T-helper 1 cell (primary cell): Measurements from ENCODE around the gene PCLAF.
"Not testable (repeated sequence)": the region's sequence is repeated elsewhere in the genome, so short reads cannot be mapped to it uniquely, and the experiment has no call there.

ENCODE experiments used
- DNase-seq, 5 donors: peaks; one replicate each; pipeline ENCODE4 v3.0.0-alpha.2; 2012 to 2020

The PCLAF gene

GRCh38 chr15:64361259-64361658 lies 20.0 kb downstream of the PCLAF start:
- DNase-seq, result no peak

GRCh38 chr15:64356710-64357040 lies 24.6 kb downstream of the PCLAF start:
- DNase-seq, result no peak

GRCh38 chr15:64355944-64356709 lies 25.1 kb downstream of the PCLAF start, which contains the start of gene CSNK1G1:
TSS of gene CSNK1G1 (minus strand) at chr15:64356173. CDS start at chr15:64300499, 55,674 bp downstream.
- DNase-seq, result peak; percentile 86 to 92 (median 90)

GRCh38 chr15:64355348-64355943 lies 25.8 kb downstream of the PCLAF start:
- DNase-seq, result peak in 4 of 5 donors; percentile 2 to 10 (median 8)

- no peak for DNase-seq
Measured at GRCh38 chr15:64354688-64355344, 26.4 kb downstream of the PCLAF start.

GRCh38 chr15:64351265-64351664 lies 30.0 kb downstream of the PCLAF start:
- DNase-seq, result no peak

- no peak for DNase-seq
Measured at GRCh38 chr15:64349375-64349774, 31.9 kb downstream of the PCLAF start.

- DNase-seq, result no peak
Measured at GRCh38 chr15:64348455-64348854, 32.8 kb downstream of the PCLAF start.

- DNase-seq, result not testable (repeated sequence)
Measured at GRCh38 chr15:64346242-64346641, 35.0 kb downstream of the PCLAF start.

GRCh38 chr15:64344651-64345294 lies 36.5 kb downstream of the PCLAF start:
- DNase-seq, result no peak

GRCh38 chr15:64343841-64344240 lies 37.4 kb downstream of the PCLAF start:
- DNase-seq, result no peak

GRCh38 chr15:64343222-64343621 lies 38.0 kb downstream of the PCLAF start:
- DNase-seq, result no peak

- DNase-seq, result no peak
Measured at GRCh38 chr15:64341961-64342360, 39.3 kb downstream of the PCLAF start.

- DNase-seq, result no peak
Measured at GRCh38 chr15:64340355-64340754, 40.9 kb downstream of the PCLAF start.

- DNase-seq, result no peak
Measured at GRCh38 chr15:64337761-64338160, 43.5 kb downstream of the PCLAF start.

- peak in 4 of 5 donors; percentile 21 to 36 (median 32) for DNase-seq
Measured at GRCh38 chr15:64333986-64334929, 47.0 kb downstream of the PCLAF start.

GRCh38 chr15:64333516-64333915 lies 47.7 kb downstream of the PCLAF start:
- peak in 1 of 5 donors; percentile 33 for DNase-seq

- DNase-seq, result not testable (repeated sequence)
Measured at GRCh38 chr15:64331668-64332067, 49.6 kb downstream of the PCLAF start.

- not testable (repeated sequence) for DNase-seq
Measured at GRCh38 chr15:64326975-64327374, 54.3 kb downstream of the PCLAF start.

- DNase-seq, result not testable (repeated sequence)
Measured at GRCh38 chr15:64326458-64326857, 54.8 kb downstream of the PCLAF start.

GRCh38 chr15:64324165-64324877 lies 56.9 kb downstream of the PCLAF start:
- DNase-seq, result no peak
